Stimulated activated CD8-positive, alpha-beta memory T cell treated with anti-CD3 and anti-CD28 coated beads, Interleukin-12 subunit alpha, Interleukin-12 subunit beta, amount 100 ng/mL, for 1 hour (primary cell): ENCODE data around the gene GTF2B.
"Not testable (repeated sequence)": the region's sequence is repeated elsewhere in the genome, so short reads cannot be mapped to it uniquely, and the experiment has no call there.

Source experiments
- DNase-seq: peaks from one replicate; pipeline ENCODE4 v3.0.0-alpha.2; 2020; ENCODE audit warnings: low read depth

Gene GTF2B, protein sequence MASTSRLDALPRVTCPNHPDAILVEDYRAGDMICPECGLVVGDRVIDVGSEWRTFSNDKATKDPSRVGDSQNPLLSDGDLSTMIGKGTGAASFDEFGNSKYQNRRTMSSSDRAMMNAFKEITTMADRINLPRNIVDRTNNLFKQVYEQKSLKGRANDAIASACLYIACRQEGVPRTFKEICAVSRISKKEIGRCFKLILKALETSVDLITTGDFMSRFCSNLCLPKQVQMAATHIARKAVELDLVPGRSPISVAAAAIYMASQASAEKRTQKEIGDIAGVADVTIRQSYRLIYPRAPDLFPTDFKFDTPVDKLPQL

DNA sequence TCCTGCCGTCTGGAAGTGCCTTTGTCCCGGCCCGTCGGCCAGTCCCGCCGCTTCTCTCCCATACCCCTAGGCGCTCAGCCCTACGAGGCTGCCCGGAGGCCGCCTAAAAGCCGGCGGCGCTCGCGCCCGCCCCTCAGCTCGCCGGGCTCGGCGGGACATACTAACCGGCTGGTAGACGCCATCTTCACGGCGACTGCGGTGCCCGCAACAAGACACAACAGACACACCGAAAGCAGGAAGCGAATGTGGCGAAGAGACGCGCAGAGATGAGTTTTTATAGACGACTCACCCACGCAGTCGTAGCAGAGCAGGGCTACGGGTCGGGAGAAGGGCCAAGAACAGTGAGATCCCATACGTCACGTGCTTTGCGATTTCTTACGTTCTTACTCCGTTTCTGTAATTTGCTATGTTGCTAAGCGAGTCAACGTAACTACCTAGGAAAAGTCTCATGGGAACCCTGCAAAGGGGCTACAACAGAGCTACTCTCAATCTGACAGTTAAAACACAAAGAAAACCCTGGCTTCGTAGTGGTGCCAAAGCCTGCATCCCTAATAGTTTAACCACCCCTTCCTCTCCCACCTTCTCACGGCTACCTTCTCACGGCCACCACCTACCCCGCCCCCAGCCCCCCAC, at the start of gene GTF2B:
Gene GTF2B (minus strand): TSS at position 250 of the 633 bp plus-strand sequence. CDS start 68 bp downstream, at position 182.
- DNase-seq, result peak; percentile 89

DNA sequence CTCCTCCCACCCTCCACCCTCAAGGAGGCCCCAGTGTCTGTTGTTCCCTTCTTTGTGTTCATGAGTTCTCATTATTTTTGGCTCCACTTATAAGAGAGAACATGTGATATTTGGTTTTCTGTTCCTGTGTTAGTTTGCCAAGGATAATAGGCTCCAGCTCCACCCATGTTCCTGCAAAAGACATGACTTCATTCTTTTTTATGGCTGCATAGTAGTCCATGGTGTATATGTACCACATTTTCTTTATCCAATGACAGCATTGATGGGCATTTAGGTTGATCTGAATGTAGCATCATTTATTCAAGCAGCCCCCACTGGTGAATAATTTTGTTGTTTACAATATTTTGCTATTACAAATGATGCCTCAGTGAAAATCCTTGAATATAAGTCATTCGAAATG, 47.2 kb upstream of the GTF2B start:
- DNase-seq, result not testable (repeated sequence)

DNA sequence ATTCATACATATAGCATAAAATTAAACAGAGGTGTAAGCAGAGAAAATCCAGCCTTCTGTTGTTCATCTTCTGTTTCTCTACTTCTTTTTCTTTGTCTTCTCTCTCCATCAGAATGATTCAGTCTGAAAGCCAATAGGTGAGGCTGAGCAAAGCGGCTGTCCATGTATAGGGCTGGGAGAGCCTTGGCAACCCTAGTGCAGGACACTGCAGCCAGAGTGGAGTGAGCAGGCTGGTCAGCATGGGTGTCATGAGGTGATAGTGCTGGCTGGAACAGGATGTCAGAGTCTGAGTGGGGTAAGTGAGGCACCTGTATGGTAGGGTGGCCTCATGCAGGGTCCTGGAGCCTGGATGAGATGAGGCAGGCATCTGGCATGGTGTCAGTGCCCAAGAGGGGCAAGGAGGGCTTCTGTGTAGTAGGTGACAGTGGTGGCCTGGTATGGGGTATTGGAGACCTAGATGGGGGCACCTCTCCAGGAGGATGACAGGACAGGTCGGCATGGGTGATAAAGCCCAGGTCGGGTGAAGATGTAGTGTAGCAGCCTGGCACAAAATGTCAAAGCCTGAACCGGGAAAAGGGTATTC, 45.5 kb upstream of the GTF2B start:
- no peak for DNase-seq

DNA sequence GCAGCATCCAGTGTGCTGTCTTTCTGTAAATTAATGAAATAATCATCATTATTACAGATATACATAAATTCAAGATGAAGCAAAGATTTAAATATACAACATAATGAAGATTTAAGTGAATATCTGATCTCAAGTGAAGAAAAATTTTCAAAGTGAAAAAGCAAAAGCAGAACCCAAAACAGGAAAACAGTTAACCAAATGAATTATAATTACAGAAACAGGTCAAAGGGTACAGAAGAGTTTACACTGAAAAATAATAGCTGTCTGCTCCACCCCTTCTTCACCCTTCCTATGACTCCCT, 44.8 kb upstream of the GTF2B start:
- DNase-seq, result no peak

DNA sequence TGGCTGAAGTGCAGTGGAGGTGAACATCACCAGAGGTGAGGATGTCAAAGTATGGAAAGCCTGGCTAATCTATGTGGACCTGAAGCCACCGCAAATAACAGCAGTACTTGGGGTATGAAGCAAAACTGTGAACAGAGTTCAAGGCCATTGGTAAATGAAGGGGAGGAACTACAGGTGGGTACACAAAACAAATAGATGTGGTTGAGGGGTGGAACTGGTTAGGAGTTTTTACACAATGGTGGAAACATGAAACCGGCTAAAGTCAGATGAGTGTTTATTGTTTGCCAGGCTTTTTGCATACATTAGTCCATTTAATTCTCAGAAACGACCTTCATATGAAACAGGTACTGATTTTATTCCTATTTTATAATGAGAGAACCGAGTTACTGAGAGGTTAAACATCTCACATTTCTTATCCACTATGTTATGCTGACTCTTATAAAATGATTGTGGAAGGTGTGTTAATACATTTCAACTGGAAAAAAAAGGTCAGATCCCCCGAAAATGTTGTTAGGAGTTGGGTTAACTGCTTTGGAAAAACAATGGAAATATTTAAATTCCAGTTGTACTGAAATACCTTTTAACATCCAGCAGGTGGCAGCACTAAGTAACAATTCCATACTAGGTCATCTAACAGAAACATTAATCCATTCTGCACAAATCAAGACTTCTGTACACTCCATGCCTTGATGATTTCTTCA, 44.3 kb upstream of the GTF2B start:
- no peak for DNase-seq

DNA sequence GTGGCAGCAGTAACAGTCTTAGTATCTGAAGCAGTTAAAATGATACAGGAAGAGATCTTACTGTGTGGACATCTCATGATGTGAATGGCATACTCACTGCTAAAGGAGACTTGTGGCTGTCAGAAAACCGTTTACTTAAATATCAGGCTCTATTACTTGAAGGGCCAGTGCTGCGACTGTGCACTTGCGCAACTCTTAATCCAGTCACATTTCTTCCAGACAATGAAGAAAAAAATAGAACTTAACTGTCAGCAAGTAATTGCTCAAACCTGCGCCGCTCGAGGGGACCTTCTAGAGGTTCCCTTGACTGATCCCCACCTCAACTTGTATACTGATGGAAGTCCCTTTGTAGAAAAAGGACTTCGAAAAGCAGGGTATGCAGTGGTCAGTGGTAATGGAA, 38.8 kb upstream of the GTF2B start:
- not testable (repeated sequence) for DNase-seq

DNA sequence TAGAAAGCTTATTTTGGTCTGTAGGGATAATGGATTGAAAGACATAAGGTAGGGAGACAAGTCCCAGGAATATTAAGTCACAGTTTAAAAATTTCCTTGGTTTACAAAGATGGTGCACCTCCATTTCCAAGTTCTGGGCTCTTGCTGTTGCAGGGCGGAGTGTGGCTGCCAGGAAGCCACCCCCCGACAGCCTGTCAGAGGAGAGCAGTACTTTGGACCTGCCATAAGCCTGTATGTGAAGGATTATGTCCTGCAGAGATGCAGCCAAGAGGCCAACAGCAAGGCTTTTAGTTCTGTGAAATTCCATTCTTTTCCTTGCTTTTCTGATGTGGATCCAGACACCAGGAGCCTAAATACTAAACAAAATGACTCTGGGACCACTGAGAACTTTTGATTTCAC, 31.9 kb upstream of the GTF2B start:
- no peak for DNase-seq

DNA sequence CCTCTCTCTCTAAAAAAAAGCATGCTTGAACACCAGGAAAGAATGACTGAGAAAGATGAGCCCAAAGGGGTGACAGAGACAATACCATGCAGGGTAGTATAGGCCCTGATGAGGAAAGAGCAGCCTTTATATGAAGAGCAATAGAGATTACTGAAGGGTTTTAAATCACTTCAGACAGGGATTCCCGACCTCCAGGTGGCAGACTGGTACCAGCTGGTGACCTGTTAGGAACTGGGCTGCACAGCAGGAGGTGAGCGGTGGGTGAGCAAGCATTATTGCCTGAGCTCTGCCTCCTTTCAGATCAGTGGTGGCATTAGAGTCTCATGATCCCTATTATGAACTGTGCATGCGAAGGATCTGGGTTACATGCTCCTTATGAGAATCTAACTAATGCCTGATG, 30.8 kb upstream of the GTF2B start:
- DNase-seq, result no peak

DNA sequence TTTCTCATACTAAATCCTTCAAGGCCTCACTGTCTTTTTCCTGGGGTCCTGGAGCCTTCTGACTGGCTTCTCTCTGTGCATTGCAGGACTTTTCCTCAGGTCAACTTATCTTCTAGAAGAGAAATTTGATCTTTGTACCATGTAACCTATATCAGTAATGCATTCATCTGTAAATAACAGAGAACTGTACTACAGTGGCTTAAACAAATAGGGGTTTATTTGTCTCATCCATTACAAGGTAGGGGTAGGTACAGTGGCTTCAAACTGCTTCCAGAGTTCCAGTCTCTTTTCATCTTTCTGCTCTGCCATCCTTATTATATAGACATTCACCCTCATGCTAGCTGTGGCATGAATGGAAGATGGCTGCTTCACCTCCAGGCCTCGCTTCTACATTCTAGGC, 29.5 kb upstream of the GTF2B start:
- no peak for DNase-seq

DNA sequence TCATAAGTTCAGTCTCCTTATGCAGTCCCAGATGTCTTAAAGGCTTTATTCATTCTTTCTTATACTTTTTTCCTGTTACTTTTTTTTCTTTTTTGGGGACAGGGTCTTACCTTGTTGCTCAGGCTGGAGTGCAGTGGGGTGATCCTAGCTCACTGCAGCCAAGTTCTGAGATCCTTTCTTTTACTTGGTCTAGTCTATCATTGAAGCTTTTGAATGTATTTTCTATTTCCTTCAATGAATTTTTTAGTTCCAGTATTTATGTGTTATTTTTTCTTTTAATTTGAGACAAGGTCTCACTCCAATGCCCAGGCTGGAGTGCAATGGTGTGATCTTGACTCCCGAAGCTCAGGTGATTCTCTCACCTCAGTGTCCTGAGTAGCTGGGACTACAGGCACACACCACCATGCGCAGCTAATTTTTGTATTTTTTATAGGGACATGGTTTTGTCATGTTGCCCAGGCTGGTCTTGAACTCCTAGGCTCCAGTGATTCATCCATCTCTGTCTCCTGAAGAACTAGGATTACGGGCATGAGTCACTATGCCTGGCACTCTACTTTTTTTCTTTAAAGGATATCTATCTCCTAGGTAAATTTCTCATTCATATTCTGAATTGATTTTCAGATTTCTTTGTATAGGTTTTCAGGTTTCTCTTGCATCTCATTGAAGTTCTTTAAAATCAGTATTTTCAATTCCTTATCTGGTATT, 26.1 kb upstream of the GTF2B start:
- no peak for DNase-seq

DNA sequence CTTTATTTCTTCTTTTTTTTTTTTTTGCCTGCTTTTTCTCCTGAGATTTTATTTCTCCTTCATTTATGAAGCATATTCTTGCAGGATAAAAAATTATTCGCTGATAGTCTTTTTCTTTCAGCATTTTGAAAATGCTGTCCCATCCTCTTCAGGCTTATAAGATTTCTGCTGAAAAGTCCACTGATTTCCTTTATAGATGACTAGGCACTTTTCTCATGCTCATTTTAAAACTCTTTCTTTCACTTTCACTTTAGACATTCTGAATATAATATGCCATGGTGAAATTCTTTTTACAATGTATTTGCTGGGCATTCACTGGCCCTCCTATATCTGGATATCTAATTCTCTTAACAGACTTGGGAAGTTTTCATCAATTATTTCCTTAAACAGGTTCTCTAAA, 25.5 kb upstream of the GTF2B start:
- no peak for DNase-seq

DNA sequence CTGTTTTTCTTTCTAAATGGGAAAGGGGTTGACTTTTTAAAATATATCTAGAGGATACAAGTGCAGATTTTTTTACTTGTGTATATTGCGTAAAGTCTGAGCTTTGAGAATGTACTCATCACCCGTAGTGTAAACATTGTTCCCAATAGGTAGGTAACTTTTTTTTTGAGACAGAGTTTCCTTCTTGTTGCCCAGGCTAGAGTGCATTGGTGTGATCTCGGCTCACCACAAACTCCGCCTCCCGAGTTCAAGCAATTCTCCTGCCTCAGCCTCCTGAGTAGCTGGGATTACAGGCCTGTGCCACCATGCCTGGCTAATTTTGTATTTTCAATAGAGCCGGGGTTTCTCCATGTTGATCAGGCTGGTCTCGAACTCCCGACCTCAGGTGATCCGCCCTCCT, 20.4 kb upstream of the GTF2B start:
- not testable (repeated sequence) for DNase-seq

DNA sequence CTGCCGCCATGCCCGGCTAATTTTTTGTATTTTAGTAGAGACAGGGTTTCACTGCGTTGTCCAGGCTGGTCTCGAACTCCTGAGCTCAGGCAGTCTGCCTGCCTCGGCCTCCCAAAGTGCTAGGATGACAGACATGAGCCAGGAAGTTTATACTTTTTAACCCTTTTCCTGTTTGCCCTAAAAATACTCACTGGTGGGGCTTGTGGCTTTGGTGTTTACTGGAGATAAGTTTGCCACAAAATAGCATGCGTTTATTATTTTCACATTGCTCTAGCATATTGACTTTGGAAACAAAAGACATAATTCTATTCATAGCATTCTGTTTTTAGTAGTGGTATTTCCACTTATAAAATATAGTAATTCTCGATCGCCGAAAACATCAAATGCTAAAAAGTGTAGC, 19.8 kb upstream of the GTF2B start:
- no peak for DNase-seq

DNA sequence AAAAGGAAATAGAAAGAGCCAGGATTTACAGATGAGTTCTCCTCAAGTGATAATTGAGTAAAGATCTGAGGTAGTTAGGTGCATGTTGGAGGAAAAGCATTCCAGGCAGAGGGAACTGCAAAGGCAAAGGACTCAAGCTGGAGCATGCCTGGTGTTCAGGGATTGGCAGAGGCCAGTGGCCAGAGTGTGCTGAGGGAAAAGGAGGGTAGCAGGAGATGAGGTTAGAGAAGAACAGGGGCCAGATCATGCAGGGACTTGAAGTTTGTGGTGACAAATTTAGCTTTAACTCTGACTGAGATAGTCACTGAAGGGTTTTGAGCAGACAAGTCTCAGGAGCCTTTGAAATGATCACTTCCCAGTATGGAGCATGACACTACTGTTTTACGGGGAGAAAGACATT, 19.0 kb upstream of the GTF2B start:
- DNase-seq, result no peak

DNA sequence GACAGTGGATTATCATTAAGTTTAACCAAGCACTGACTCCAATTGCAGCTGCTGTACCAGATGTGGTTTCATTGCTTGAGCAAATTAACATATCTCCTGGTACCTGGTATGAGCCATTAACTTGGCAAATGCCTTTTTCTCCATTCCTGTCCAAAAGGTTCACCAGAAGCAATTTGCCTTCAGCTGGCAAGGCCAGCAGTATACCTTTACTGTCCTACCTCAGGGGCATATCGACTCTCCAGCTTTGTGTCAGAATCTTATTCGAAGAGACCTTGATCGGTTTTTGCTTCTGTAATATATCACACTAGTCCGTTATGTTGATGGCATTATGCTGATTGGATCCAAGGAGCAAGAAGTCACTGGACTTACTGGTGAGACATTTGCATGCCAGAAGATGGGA, 9.5 kb upstream of the GTF2B start:
- DNase-seq, result no peak

DNA sequence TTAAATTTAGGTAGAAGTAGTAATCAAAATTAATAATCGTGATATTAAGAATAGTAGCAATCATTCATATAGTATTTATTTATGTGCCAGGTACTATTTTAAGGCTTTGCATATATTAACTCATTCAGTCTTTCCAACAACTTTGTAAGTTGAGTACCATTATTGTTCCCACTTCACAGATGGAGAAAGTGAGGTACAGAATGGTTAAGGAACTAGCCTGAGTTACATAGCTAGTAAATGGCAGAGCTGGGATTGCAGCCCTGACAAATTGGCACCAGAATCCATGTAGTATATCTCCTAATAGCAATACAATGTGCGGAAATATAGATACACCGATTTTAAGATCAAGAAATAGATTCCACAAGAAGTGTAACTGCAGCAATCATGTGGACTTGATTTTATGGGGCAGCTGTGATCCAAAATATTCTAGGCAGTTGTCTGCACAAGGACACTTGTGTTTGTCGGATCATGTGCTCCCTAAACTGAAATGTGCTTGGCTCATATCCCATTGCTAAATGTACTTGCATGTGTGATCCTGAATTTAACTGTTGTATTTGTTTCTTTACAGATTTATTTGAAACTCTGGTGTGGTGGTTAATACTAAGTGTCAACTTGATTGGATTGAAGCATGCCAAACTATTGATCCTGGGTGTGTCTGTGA, 5.8 kb upstream of the GTF2B start:
- DNase-seq, result no peak

DNA sequence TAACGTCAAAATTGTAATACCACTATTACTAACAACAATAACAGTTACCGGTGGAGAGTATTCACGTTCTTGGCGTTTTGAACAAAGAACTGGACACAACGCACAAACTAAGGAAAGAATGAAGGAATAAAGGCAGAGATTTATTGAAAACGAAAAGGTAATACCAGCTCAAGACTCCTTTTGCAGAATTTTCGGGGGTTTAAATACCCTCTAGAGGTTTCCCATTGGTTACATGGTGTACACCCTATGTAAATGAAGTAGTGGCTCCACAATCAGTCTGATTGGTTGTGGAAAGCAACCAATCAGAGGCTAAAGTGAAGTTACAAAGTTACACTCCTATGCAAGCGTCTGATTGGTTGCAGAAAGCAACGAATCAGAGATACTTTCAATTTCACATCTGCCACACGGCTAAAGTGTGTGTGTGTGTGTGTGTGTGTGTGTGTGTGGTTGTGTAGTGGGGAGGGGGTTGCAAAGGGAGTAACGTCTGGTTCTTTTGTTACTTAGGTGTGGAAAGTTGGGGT, 1.1 kb upstream of the GTF2B start:
- no peak for DNase-seq

DNA sequence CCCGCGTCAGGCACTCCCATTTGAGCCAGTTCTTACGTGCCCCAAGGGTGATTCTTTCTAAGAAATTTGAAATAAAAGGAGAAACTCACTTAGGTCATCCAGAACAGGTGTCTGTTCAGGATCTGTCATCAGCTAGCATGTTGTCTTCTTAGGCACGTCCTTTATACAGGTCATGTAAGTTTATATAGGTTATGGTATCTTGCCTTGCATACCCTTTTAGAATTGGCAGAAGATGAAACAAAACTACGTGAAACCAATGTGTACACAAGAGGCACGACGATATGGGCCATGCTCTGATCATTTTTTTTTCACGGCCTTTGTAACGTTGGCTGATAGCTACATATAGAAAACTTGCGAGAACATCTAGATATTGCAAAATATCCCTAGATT, 579 bp upstream of the GTF2B start:
- DNase-seq, result no peak

DNA sequence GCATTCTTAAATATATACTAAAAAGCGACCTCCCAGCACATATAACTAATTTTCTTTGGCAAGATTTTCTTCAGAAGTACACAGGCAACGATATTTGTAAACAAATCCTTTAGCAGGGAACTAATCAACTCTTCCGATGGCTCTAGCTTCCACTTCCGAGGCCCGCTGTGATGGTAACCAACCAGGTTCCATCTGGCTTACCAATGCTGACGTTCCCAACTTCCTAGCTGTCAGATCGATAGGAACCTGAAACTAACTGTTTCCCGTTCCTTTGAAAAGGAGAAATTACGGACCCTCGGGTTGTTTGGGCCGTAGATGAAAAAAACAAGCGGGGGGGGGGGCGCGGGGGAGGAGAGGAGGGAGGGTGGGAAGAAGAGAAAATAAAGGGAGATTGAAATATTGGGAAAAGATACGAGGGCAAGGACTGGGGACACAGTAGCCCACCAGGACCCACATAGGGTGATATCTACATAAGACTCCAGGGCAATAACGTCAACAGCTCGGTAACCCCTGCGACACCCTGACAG, 513 bp downstream of the GTF2B start:
- no peak for DNase-seq

DNA sequence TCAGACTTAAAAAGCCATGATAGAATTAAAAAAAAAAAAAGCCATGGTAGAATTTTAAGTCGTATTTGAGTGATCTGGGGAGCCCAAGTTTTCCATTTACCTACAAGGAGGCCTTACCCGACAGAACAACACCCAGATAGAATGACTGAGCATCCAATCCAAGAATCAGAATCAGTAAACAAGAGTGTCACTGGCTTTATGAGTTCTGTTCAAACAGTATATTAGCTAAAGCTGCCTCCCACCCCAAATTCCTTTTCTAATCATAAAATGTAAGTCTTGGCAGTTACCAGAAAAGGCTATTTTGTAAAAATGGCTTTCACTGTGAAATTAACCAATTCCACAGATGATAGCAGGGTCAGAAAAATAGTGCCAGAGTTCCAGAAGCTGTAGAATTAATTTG, 1.2 kb downstream of the GTF2B start:
- DNase-seq, result no peak

DNA sequence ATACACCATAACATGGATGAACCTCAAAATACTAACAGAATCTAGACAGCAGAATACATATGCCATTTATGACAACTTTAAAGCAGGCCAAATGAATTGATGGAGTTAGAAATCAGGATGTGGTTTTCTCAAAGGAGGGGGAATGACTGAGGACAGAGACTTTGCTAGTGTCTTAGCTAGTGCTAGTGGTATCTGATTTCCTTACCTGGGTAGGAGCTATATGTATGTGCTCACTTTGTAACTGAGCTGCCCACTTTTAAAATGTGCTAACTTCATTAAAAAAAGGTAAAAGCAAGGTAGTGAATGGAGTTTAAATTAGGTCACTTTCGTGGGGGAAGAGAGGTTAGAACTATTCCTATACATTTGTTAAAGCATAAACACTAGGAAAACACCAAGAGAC, 2.6 kb downstream of the GTF2B start:
- no peak for DNase-seq

DNA sequence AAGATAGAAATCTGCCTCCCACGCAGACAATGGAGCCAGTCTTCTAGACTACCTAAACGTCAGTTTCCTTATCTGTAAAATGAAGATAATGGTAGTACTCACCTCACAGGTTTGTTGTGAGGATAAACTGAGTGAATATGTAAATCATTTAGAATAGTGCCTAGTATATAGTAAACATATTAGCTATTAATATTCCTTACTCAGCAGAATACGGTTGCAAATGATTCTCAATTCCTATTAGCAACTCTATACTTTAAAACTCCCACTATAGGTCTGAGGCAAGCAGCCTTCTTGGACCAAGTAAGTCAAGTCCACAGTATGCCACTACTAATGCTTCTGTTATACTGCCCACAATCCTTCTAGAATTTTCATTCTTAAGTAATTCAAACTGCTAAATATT, 5.4 kb downstream of the GTF2B start:
- no peak for DNase-seq
